Ishikawa (cell line): ENCODE data around the gene FABP3.

Source experiments
- EP300 ChIP-seq: IDR thresholded peaks from 2 replicates; pipeline ENCODE4 v1.6.1; 2012; ENCODE audit warnings: borderline replicate concordance
- FOXM1 ChIP-seq: IDR thresholded peaks from 2 replicates; pipeline ENCODE4 v1.6.1; 2012; ENCODE audit warnings: low read depth, borderline replicate concordance
- TEAD4 ChIP-seq: IDR thresholded peaks from 2 replicates; pipeline ENCODE4 v1.6.1; 2012

- TF ChIP-seq TEAD4 (no peak), EP300 (no peak), FOXM1 (no peak)
Observed at GRCh38 chr1:31372751-31373055, 173 bp downstream of the FABP3 start.
